Urinary bladder (tissue), 4 donors: ENCODE measurements around the gene CLEC9A. TPM values are rescaled to one million over a fixed set of nuclear protein-coding genes. Genes with fewer than 3 reads are reported as not detected.
"Not testable (repeated sequence)": the region's sequence is repeated elsewhere in the genome, so short reads cannot be mapped to it uniquely, and the experiment has no call there.

Source experiments
- DNase-seq: peaks from one replicate; pipeline ENCODE4 v3.0.0-alpha.2; 2015; ENCODE audit errors: extremely low spot score
- H3K27ac ChIP-seq: one replicate; pipeline ENCODE4 v1.5.1; 2013; ENCODE audit warnings: low read depth, mild to moderate bottlenecking, moderate library complexity
- H3K36me3 ChIP-seq: one replicate; pipeline ENCODE4 v1.6.1; 2013; ENCODE audit warnings: mild to moderate bottlenecking, moderate library complexity; ENCODE audit not compliant: insufficient read depth
- H3K4me1 ChIP-seq: one replicate; pipeline ENCODE4 v1.6.1; 2013; ENCODE audit warnings: mild to moderate bottlenecking, moderate library complexity; ENCODE audit not compliant: insufficient read depth
- H3K4me3 ChIP-seq: one replicate; pipeline ENCODE4 v1.5.1; 2013; ENCODE audit warnings: low read depth, low read length
- WGBS: extraction: QIAGEN DNeasy Blood & Tissue Kit; methylation state at CpG from one replicate; pipeline ENCODE4 v1.1.7; 2013; 5-methylcytosine and 5-hydroxymethylcytosine counted together
- polyA plus RNA-seq: library from polyadenylated mRNA; stranded (reverse); fragments of 200-250 nt; gene quantifications from one replicate; pipeline ENCODE4 v1.2.3, GENCODE V29; 2013
- total RNA-seq: library from RNA; depleted of rRNA; stranded (reverse); fragments of >200 nt; gene quantifications from one replicate; pipeline ENCODE4 v1.2.3, GENCODE V29; 2014
- donor health status: healthy with polysubstance abuse.
- donor health status: healthy.

CLEC9A gene
- total RNA-seq: 0.90 TPM
- polyA plus RNA-seq: 0.62 TPM

DNA sequence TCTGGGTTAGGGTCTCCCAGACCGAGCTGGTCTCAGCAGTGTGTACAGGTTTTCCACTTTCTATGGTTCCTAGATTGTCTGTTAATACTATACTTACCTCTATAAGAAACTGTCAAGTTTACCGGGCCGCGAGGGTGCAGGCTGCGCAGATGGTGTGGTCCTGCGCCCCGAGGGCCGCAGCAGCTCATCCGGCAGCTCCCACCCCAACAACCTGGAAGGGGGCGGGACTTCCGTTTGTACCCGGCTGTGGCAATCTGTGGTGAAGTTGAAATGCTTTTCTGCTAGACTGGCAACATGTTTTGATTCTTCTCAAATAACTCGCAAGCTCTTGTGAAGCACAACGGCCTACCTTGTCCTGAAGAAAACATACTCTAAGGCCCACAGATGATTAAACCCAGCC, at the start of gene CLEC9A:
Gene CLEC9A (plus strand): TSS at position 237 of the 400 bp plus-strand sequence. CDS start 22,006 bp downstream, outside the sequence.
- DNase-seq: no peak
- no peaks in the 10 kb centered on the region for H3K36me3 ChIP-seq
- no peak within 1 kb of the TSS for H3K4me3 ChIP-seq
- WGBS: 98% methylated on average over 14 of the region's 14 CpGs
- H3K4me1 ChIP-seq: no peaks in the 10 kb centered on the region
- H3K27ac ChIP-seq: no peak within 1 kb of the TSS

GRCh38 chr12:9991876-9992275, 38.6 kb upstream of the CLEC9A start:
- 82% methylated on average over 3 of the region's 3 CpGs for WGBS
- no peak for DNase-seq
- Histone ChIP-seq H3K4me1 (no peaks in the 10 kb centered on the region), H3K36me3 (no peaks in the 10 kb centered on the region), H3K27ac (no peak overlapping the region), H3K4me3 (no peak overlapping the region)

- DNase-seq: no peak
- no peaks in the 10 kb centered on the region for H3K4me1 ChIP-seq
- 87% methylated on average over 4 of the region's 4 CpGs for WGBS
- no peaks in the 10 kb centered on the region for H3K36me3 ChIP-seq
- H3K4me3 ChIP-seq: no peak overlapping the region
- no peak overlapping the region for H3K27ac ChIP-seq
These were observed 38.2 kb upstream of the CLEC9A start for GRCh38 chr12:9992296-9992695.

DNA sequence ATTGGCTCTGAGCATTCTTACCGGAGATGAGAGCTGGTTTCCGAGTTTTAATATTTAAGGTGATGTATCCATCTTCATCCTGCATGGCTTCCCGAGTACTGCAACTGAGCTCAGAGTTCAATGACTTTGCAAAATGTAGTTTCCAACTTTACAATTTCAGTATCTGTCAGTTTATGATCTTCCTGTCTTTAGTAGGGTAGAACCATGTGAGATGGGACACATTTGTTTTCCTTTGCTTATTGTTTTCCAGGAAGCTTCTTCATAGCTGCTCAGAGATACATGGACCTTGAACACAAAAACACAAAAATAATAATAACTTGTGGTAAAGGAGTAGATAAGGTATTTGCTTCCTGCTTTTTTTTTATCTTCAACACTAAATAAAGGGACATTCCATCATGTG, 31.5 kb upstream of the CLEC9A start, which contains the start of gene CLEC1B:
Gene CLEC1B (minus strand): TSS at position 106 of the 400 bp plus-strand sequence. CDS start 21 bp downstream, at position 85.
- no peaks in the 10 kb centered on the region for H3K4me1 ChIP-seq
- H3K4me3 ChIP-seq: no peak within 1 kb of the TSS
- no peak within 1 kb of the TSS for H3K27ac ChIP-seq
- no peak for DNase-seq
- WGBS: 92% methylated on average over 3 of the region's 3 CpGs
- H3K36me3 ChIP-seq: no peaks in the 10 kb centered on the region

GRCh38 chr12:10001171-10001776, 29.2 kb upstream of the CLEC9A start:
- no peak for DNase-seq
- no peak overlapping the region for H3K4me3 ChIP-seq
- H3K27ac ChIP-seq: no peak overlapping the region
- no peaks in the 10 kb centered on the region for H3K36me3 ChIP-seq
- WGBS: 42% methylated on average over 4 of the region's 4 CpGs
- H3K4me1 ChIP-seq: no peaks in the 10 kb centered on the region

DNA sequence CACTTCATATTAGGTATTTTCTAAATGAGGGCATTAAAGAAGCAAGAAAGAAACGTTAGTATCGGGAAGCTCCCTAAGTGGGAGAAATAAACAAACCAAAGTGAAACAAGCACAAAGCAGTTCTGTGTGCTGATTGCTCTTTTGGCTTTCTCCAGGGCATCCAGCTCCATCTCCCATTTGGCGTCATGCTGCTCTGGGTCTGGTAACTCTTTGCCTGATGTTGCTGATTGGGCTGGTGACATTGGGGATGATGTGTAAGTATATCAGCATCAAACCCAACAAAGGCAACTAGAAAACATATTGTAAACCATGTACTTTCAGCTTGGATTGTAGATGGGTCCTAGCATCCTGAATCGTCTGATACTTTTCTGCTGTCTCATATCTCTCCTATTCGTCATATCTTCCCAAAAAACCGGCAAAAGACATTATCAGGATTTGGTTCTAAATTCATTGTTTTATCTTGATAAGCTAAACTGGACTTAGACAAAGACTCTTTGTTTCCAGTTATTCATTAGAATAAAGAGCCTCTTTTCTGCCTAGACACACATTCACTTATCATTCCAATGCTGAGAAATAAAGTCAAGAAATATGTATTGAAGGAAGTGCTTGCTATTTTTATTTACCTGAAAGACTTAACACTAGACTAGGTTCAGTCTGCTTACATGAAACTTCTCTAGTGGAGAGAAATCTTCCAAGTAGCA, 17.7 kb upstream of the CLEC9A start:
- Histone ChIP-seq H3K36me3 (no peaks in the 10 kb centered on the region), H3K4me1 (no peaks in the 10 kb centered on the region), H3K27ac (no peak overlapping the region), H3K4me3 (no peak overlapping the region)
- DNase-seq: no peak
- 68% methylated on average over 6 of the region's 6 CpGs for WGBS

- no peak for DNase-seq
- no peaks in the 10 kb centered on the region for H3K36me3 ChIP-seq
- WGBS: 59% methylated on average over 4 of the region's 4 CpGs
- no peak overlapping the region for H3K27ac ChIP-seq
- H3K4me3 ChIP-seq: no peak overlapping the region
- no peaks in the 10 kb centered on the region for H3K4me1 ChIP-seq
These were observed 15.0 kb upstream of the CLEC9A start for GRCh38 chr12:10015450-10015849.

DNA sequence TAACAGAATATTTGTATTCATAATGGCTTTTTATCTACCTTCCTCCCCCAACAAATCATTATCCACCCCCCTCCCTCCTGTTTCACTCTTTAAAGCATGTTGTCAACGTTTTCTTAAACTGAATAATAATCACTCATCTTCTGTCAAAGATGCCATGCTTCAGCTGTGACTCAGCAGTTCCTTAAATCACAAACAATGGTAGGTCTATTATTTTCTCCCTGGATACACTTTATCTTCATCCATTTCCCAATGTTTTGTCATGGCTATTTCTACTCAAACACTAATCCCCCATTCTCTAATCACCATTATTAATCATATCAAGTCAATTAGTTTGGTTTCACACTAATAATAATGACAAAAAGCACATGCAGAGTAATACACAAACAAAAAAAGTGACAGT, 13.6 kb upstream of the CLEC9A start:
- H3K27ac ChIP-seq: no peak overlapping the region
- H3K4me3 ChIP-seq: no peak overlapping the region
- H3K4me1 ChIP-seq: no peaks in the 10 kb centered on the region
- 15% methylated on average over 1 of the region's 1 CpG for WGBS
- no peaks in the 10 kb centered on the region for H3K36me3 ChIP-seq
- no peak for DNase-seq

GRCh38 chr12:10018386-10018785, 12.1 kb upstream of the CLEC9A start:
- no peak for DNase-seq
- no peaks in the 10 kb centered on the region for H3K36me3 ChIP-seq
- 27% methylated on average over 5 of the region's 5 CpGs for WGBS
- no peaks in the 10 kb centered on the region for H3K4me1 ChIP-seq
- no peak overlapping the region for H3K27ac ChIP-seq
- no peak overlapping the region for H3K4me3 ChIP-seq

DNA sequence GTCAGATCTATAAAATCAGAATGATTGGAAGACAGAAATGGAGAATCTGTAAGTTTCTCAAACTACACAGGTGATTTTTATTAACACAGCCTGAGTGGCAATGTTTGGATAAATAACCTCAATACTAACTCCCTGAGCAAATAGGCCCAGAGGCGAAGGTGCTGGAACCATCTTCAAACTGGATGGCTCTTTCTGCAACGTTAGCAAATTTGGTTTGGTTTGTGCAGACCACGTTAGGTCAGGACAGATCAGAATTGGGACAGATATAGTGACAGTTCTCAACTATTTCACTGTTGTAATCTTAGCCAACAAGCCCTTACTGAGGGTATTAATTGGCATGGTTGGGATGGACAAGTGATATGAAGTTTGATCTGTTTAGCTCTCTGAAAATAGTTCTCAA, 9.1 kb upstream of the CLEC9A start:
- WGBS: 91% methylated on average over 3 of the region's 3 CpGs

GRCh38 chr12:10025236-10025635, 5.2 kb upstream of the CLEC9A start:
- Histone ChIP-seq H3K4me1 (no peaks in the 10 kb centered on the region), H3K36me3 (no peaks in the 10 kb centered on the region), H3K4me3 (no peak overlapping the region), H3K27ac (no peak overlapping the region)
- WGBS: 68% methylated on average over 3 of the region's 3 CpGs
- DNase-seq: no peak

More for the DNA sequence above, 9.1 kb upstream of the CLEC9A start:
- Histone ChIP-seq H3K27ac (no peak overlapping the region), H3K4me3 (no peak overlapping the region), H3K36me3 (no peaks in the 10 kb centered on the region), H3K4me1 (no peaks in the 10 kb centered on the region)
- no peak for DNase-seq

DNA sequence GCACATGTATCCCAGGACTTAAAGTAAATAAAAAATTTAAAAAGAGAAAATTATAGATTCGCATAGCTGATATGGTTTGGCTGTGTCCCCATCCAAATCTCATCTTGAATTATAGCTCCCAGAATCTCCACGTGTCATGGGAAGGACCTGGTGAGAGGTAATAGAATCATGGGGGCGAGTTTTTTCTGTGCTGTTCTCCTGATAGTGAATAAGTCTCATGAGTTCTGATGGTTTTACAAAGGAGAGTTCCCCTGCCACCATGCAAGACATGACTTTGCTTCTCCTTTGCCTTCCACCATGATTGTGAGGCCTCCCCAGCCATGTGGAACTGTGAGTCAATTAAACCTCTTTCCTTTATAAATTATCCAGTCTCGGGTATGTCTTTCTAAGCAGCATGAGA, 3.8 kb upstream of the CLEC9A start:
- not testable (repeated sequence) for H3K4me3 ChIP-seq, H3K4me1 ChIP-seq, DNase-seq, H3K27ac ChIP-seq, H3K36me3 ChIP-seq
- 91% methylated on average over 4 of the region's 4 CpGs for WGBS

GRCh38 chr12:10027311-10027710, 3.2 kb upstream of the CLEC9A start:
- no peaks in the 10 kb centered on the region for H3K36me3 ChIP-seq
- no peak overlapping the region for H3K4me3 ChIP-seq
- H3K27ac ChIP-seq: no peak overlapping the region
- DNase-seq: no peak
- H3K4me1 ChIP-seq: no peaks in the 10 kb centered on the region
- 60% methylated on average over 3 of the region's 3 CpGs for WGBS

GRCh38 chr12:10027721-10028120, 2.8 kb upstream of the CLEC9A start:
- Histone ChIP-seq H3K4me1 (no peaks in the 10 kb centered on the region), H3K27ac (no peak overlapping the region), H3K4me3 (no peak overlapping the region), H3K36me3 (no peaks in the 10 kb centered on the region)
- no peak for DNase-seq
- 46% methylated on average over 4 of the region's 4 CpGs for WGBS
